GM18858 (cell line): ENCODE results near the gene FUT3.

ENCODE experiments used
- ATAC-seq: cut with Tn5 transposase; IDR thresholded peaks from one replicate; pipeline ENCODE4 v1.9.1; 2021; ENCODE audit not compliant: unreplicated experiment

The FUT3 gene

DNA sequence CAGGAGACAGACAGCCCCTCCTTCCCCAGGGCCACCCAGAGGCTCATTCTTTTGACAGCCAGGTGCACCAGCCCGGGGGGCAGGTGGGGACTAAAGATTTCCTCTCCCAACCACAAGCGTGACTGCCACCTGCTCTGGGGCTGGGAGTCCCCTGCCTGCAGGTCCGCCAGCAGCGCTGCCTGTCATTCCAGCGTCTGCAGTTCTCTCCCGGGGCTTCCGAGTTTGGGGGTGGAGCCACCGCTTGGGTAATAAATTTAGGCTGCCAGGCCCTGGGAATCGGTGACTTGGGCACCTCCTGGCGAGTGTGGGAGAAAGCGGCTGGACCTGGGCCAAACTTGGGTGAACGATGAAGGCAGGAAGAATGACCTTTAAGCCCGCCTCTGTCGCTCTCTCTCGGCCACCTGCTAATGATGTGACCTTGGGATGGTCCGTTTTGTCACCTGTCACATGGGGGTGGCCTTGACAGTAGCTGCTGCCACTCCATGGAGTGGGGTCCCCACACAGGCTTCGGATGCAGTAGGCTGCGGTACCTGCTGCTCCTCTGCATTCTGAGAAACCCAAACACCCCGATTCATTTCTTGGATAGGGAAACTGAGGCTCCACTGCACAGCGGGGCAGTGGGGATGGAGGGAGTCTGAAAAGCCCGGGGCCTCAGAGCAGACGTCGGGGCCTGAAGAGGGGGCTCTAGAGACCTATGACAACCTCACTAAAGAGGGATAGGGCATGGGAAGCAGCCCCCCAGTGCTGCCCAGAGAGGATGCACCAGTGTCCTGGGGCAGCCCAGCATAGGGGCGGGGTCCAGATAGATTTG, 24.5 kb downstream of the FUT3 start:
- ATAC-seq = no peak

GRCh38 chr19:5825178-5825577, 26.1 kb downstream of the FUT3 start:
- no peak for ATAC-seq

GRCh38 chr19:5824751-5825150, 26.5 kb downstream of the FUT3 start:
- no peak for ATAC-seq

DNA sequence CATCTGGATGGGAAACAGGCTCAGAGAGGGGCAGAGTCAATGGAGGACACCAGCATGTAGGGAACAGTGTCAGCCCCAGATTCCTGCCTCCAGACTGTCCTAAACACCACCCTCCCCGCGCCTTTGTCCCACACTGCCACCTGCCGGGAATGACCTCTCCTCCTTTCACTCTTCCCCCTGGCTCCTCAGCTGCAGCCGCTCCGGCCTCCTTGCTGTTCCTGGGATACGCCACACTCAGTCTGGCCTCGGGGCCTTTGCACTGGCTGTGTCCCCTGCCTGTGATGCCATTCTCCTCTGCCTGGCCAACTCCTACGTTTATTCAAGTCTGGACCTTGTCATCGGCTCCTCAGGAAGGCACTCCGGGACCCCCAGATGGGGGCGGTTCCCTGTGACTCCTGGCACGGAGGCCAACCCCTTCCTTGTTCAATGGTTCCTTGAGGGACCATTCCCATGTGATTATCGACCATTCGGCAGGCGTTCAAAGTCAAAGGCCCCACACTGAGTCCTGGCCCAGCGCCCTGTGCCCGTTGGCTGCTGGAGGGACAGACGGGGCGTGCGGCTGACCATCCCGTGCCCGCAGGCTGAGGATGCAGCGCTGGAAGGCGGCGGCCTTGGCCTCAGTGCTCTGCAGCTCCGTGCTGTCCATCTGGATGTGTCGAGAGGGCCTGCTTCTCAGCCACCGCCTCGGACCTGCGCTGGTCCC, 27.5 kb downstream of the FUT3 start:
- ATAC-seq = no peak

GRCh38 chr19:5822181-5822844, 28.9 kb downstream of the FUT3 start:
- no peak for ATAC-seq

DNA sequence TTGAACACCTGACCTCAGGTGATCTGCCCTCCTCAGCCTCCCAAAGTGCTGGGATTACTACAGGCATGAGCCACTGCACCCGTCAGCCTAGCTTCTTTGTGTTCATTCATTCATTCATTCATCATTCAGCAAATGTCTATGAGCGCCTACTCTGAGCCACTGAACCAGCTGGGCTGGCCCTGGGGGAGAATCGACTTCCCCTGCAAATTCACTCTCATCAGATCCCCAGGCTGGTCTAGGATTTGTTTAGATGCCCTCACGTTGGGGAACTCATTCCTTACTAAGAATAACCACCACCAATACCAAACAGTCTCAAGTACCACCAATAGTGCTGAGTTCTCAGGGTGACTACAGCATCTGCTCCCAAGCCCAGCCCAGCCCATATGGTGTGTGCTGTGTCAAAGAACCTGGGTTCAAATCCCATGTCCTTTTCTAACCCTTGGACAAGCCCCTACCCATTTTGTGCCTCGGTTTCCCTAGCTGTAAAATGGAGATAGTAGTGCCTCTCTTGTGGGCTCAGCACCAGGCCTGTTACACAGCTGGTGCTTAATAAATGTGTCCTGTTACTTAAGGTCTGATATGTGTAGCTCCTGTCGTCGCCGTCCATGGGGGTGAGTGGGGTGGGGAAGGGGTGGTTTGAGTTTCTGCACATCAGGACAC, 29.6 kb downstream of the FUT3 start:
- ATAC-seq = no peak

- no peak for ATAC-seq
Observed at GRCh38 chr19:5820785-5821184, 30.5 kb downstream of the FUT3 start.

GRCh38 chr19:5818594-5818993, 32.7 kb downstream of the FUT3 start:
- ATAC-seq = no peak

DNA sequence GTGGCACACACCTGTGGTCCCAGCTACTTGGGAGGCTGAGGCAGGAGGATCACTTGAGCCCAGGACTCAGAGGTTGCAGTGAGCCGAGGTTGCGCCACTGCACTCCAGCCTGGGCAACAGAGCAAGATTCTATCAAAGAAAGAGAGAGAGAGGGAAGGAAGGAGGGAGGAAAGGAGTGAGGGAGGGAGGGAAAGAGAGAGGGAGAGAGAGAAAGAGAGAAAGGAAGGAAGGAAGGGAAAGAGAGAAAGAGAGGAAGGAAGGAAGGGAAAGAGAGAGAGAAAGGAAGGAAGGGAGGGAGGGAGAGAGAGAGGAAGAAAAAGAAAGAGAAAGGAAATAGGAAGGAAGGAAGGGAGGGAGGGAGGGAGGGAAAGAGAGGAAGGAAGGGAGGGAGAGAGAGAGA, 34.0 kb downstream of the FUT3 start:
- no peak for ATAC-seq

- ATAC-seq = no peak
Observed at GRCh38 chr19:5814852-5815246, 36.4 kb downstream of the FUT3 start.

DNA sequence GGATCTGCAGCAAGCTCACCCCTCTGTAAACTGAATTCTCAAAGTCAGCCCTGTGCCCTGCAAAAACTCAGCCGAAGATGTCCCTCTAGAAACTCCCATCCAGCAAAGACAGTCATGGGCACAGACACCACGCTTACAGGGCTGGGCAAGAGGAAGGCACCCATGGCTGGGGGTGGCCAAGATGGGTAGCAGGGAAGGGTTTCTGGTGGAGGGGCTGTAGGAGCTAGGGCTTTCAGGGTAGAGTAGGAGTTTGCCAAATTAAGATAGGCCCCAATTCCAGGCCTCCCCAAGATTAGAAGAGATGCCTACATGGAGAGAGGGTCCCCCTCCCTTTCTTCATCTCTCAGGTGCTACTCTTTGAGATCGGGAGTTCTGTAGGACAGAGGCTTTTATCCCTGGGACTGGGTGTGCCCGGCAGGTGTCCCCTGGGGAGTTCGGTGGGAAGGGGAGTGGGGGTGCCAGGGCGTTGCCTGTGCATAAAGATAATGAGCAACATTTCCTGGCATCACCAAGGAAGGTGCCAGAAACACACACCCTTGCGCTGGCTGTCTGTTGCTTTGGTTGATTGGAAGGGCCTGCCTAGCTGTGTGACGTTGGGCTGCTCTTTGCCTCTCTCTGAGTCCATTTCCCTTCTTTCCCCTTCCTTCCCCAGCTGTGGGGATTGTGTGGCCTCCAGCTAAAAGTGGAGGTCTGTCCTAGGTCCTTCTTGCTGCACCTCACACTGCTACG, 37.0 kb downstream of the FUT3 start:
- no peak for ATAC-seq

- ATAC-seq = no peak
Observed at GRCh38 chr19:5811117-5811516, 40.1 kb downstream of the FUT3 start.

DNA sequence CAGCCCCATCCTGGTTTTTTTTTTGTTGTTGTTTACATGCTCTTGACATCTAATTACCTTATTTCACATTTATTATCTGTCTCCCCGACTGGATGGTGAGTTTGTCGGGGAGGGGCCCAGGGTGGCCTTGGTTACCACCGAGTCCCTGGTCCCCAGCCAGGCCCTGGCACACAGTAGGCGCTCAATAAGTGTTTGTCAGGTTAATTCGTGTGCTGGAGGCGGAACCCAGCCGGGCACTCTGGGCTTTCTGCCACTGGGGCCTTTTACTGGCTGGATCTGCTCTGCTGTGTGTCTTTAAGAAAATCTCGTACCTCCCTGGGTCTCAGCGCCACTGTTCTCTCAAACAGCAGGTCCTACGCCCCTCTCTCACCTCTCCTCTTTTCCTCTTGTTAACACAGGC, 41.8 kb downstream of the FUT3 start:
- ATAC-seq = no peak

- no peak for ATAC-seq
Observed at GRCh38 chr19:5809053-5809452, 42.2 kb downstream of the FUT3 start.

- no peak for ATAC-seq
Observed at GRCh38 chr19:5808120-5808816, 43.0 kb downstream of the FUT3 start.

DNA sequence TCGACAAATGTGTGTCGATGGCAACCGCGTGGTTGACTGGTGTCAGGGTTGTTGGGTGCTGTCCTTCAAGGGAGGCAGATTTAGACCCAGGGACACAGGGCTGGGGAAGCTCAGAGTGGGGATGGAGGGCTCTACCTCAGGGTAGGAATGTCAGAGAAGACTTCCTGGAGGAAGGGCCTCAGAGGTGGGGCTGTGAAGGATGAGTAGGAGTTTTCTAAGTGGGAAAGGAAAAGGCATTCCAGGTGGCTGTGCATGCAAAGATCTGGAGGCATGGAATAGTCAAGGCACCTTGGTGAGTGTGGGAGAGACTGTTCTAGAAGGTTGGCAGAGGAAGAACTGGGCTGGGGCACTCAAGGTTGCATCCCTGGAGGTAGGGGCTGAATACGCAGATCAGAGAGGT, 44.3 kb downstream of the FUT3 start:
- no peak for ATAC-seq

DNA sequence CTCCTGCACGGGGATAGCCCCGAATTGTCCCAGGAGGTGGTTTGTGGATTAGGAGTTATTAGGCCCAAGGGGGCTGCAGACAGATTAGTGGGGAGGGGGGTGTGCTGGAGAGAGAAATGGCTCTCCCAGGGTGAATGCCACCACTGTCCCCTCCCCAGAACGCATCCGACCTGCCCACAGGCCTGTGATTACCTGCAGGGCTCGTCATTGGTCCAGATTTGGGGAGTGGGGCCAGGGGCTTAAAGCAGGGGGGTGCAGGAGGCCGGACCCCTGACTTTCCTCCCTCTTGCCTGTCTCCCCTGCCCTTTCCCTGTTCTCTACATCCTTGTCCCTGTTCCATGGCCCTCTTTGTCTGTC, 45.1 kb downstream of the FUT3 start:
- ATAC-seq = no peak

DNA sequence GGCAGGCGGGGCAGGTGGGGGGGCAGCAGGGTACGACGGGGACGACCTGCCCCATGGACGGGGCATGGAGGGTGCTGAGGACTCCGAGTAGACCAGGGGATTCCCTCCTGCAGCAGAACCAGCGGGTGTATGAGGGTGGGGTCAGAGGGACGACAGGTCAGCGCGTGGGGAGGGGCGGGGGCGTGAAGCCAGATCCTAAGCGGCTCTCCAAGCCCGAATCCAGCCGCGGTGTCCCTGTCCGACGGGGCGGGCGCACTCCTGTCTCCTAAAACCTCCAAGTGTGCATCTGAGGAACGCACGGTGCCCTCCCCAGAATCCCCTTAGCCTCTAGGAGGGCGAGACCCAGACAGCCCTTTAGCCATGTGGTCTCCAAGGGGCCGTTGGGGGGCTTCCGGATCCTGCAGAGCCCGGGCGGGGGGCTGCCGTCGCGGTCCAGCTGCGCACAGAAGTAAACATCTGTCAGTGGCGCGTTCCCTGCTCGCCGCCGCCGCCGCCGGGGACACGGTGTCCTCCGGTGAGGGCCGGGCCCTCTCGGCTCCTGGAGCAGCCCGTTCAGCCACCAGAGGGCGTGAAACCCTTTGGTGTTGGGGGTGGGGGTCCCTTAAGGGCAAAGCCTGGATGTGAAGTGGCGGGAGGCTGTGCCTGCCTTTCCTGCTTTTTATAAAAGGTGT, 45.7 kb downstream of the FUT3 start:
- ATAC-seq = no peak

- ATAC-seq = no peak
Observed at GRCh38 chr19:5804516-5805461, 46.5 kb downstream of the FUT3 start, which contains the start of gene NRTN. Gene NRTN (plus strand): TSS chr19:5805067. CDS start chr19:5824166, 19,099 bp downstream.
